NCI-H82 treated with DMSO at 0.1 percent for 48 hours (cell line): ENCODE results near the gene ZNF771.

Source experiments
- DNase-seq: peaks from one replicate; lab custom pipeline; 2025; ENCODE audit not compliant: unreplicated experiment; lab: John Stamatoyannopoulos, UW

Gene ZNF771

GRCh38 chr16:30407102-30407803 is at the start of gene ZNF771:
Gene ZNF771, plus strand, starts transcription at chr16:30407606. Its CDS starts 448 bp downstream, at chr16:30408054.
- peak; percentile 45 for DNase-seq

- DNase-seq, result no peak
These were observed 49.5 kb upstream of the ZNF771 start for GRCh38 chr16:30357715-30358576.

- no peak for DNase-seq
These were observed 48.8 kb upstream of the ZNF771 start for GRCh38 chr16:30358577-30358936.

DNA sequence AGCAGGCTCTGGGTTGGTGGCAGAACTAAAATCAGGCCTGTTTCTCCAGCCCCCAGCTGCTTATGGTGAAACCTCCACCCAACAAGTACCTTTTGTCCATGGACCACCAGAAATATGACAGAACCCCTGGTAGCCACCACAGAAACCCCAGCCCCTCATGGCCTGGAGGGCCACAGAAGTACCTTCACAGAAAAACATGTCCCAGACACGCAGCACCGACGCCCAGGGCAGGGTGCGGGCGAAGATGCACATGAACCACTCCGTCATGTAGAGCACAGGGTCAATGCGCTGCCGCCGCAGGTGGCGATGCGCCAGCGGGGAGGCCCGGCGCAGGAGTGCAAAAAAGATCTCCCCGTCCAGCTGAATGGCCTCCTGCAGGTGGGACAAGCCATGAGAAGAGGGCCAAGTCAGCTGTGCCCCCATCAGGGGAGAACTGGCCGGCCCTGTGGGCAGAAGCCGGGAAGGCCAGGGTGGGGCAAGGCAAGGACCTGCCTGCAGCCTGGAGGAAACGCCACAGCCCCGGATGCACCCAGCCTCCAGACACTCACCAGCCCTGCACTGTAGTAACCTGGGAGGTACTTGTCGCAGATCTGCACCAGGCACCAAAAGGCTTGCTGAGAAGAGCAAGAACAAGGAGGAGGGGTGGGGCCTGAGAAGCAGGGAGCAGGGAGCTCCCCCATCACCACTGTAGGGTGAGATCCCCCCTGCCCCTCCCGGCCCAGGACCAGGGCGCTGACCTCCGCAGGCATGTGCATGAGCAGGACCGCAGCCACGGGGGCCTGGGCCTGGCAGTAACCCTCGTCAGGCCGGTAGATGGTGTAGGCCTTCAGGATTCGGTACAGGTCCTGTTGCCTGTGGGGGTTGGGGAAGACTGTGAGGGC is 48.2 kb upstream of the ZNF771 start:
- no peak for DNase-seq

- DNase-seq, result no peak
These were observed 47.6 kb upstream of the ZNF771 start for GRCh38 chr16:30359871-30360170.

DNA sequence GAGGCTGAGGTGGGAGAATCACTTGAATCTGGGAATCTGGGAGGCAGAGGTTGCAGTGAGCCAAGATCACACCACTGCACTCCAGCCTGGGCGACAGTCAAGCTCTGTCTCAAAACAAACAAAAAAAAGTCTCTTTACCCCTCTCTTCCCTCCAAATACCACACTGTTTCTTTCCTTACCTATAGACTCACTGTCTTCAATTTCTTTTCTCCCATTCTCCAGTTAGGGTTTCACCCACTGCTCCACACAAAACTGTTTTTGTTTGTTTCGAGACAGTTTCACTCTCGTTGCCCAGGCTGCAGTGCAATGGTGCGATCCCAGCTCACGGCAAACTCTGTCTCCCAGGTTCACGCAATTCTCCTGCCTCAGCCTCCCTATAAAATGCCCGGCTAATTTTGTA is 46.2 kb upstream of the ZNF771 start:
- no peak for DNase-seq

DNA sequence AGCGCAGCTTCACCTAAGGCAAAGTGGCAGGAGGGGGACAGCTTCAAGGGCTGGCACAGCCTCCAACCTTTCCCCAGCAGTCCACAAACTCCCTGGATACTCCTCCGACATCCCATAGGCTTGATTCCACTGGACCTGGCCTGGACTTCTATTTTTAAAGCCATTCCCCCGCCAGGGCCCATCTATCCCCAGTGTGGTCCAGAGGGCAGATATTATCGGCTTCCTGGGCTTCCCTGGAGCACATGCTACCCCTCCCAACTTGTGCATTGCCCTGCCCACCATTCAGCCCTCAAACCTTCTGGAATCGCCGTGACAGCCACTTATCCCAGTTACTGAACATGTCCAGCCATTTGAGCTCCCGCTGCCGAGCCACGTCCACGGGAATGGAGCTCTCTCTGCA is 42.2 kb upstream of the ZNF771 start:
- DNase-seq, result no peak

DNA sequence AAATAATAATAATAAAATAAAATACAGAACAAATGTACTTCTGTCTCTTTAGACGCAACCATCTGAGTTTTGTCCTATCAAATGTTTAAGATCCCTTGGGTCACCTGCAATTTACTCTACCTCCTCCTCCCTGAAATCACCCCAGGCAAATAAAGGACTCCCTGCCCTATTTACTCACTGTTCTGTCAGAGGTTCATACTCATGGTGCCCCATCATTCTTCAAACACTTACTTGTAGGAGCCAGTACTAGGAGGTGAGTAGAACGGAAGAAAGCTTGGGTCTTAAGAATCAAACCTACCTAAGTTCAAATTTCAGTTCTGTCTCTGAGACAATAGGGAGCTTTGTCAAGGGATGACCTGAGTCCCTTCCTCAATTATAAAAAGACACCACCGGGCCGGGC is 40.9 kb upstream of the ZNF771 start:
- no peak for DNase-seq

- no peak for DNase-seq
These were observed 39.9 kb upstream of the ZNF771 start for GRCh38 chr16:30367349-30368009.

GRCh38 chr16:30368122-30368791 is 39.1 kb upstream of the ZNF771 start:
- no peak for DNase-seq

DNA sequence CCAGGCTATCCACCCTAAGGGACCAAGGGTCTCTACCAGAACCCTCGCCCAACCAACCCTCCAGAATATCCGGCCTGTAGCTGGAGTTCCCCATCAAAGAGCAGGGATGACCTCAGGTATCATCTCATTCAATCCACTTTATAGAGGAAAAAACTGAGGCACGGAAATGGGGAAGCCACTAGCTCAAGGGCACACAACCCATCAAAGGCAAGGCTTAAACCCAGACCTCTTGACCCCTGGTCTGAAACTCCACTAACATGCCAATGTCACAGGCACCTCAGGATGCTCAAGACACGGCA is 38.7 kb upstream of the ZNF771 start:
- no peak for DNase-seq

DNA sequence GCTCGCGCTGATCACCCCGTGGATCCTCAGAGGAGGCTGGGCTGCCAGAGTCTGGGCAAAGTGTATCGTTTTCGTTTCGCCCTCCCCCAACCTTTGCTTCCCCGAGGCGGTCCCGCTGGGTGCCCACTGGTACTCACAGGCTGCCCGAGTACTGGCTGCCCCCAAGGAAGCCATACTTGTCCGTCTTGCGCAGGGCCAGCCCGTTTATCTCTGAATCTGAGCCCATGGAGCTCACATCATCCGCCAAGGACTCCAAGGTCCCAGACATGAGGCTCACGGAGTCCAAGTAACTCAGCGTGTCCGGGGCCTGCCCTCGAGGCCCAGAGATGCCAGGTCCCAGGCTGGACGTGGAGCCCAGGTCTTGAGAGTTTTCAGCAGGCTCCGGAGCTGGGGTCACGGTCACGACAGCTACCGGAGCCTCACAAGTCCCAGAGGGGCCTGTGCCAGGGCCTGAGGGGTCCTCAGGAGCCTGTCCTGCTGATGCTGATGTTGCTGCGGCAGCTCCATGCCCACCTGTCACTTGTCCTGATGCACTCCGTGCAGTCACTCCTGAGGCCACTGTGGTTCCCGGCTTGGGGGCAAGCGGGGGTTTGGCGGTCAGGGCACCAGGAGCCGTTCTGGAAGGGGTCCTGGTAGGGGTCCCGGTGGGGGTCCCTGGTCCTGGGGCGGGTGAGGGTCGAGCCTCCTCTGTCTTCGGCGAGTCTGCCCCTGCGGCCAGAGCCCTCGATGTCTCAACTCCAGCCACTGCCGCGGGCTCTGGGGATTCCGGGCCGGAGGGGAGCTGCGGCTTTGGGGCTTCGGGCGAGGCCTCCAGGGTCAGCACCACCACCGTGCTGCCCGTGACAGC is 38.1 kb upstream of the ZNF771 start:
- DNase-seq, result no peak

DNA sequence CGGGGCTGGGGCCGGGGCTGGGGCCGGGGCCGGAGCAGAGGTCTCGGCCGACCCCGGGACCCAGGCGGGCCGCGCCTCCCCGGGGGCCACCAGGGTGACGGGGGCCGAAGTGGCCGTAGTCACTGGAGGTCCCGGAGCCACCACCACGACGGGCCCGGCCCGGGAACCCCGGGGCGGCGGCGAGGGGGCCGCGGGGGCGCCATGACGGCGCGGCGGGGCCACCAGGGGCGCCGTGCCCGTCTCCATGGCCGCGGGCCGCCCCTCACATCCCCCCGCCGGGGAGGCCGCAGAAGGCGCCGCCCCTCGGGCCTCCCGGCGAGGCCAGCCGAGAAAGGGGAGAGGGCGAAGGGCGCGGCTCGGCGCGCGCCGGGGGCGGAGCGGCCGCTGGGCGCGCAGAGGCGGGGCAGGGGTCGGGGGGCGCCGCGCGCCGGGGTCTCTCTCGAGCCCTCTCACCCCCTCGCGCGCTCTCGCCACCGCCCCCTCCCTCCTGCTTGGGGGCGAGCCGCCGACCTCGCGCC is 37.4 kb upstream of the ZNF771 start:
- DNase-seq, result no peak

- DNase-seq, result peak; percentile 100
These were observed 36.8 kb upstream of the ZNF771 start, which contains the start of gene TBC1D10B for GRCh38 chr16:30370456-30371247. Gene TBC1D10B, minus strand, starts transcription at chr16:30370494. Its CDS starts 311 bp downstream, at chr16:30370183.

GRCh38 chr16:30371248-30371816 is 36.1 kb upstream of the ZNF771 start:
- no peak for DNase-seq

DNA sequence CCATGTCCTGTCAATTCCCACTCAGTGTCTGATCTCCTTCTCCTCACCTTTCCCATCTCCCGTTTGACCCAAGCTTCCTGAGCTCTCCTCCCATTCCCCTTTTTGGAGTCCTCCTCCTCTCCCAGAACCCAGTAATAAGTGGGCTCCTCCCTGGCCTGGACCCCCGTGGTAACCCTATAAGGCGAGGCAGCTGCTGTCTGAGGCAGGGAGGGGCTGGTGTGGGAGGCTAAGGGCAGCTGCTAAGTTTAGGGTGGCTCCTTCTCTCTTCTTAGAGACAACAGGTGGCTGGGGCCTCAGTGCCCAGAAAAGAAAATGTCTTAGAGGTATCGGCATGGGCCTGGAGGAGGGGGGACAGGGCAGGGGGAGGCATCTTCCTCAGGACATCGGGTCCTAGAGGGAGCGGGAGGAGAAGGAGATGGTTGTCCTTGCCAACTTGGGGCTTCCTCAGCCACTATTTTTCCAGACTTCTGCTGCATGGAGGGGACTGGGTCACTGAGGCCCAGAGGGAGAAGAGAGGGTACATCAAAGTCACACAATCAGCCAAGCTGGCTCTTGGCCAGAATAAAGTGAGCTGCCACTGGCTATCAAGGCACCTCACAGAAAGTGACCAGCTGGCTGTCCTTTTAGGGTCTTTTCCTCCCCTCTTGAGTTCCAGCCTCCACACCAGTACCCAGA is 35.2 kb upstream of the ZNF771 start:
- DNase-seq, result no peak

DNA sequence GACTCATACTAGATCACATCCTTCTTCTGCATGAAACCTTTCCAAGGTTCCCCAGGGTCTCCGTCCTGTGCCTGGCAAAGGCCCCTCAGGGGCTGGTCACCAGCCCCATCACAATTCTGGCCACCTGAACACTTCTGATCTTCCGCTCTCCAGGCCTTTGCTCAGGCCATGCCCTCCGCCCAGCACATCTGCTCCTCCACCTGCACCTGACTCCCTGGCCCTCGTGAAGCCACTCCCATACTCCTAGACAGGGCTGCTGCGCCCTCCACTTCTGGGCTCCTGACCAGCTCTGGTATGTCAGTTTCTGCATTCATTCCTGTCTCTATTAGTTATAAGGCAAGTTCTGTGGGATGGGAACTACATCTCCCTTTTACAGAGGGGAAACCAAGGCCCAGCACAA is 34.7 kb upstream of the ZNF771 start:
- DNase-seq, result no peak

DNA sequence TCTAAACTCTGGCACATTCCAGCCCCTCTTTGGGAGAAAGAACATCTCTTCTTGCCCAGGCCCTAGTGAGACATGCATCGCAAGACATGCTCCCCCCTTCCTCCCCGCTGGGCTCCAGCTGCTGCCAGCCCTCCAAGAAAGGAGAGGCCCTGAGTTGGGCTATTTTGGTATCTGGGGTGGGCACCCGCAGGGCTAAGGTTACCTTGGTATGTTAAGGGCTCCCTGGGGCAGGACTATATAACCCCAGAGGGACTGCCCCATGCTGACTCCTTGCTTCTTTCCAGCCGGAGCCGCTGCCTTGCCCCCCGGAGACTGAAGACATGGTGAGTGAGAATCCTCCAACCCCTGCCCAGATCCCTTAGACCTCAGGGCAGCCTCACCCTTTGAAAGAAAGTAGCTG is 32.9 kb upstream of the ZNF771 start, which contains the start of gene MYL11:
TSS of gene MYL11 (plus strand) at position 265 of the 400 bp plus-strand sequence. CDS start at position 321, 56 bp downstream.
- no peak for DNase-seq
